HG03095 (cell line): ENCODE measurements around the gene HPCAL1.

Experiments used
- ATAC-seq: cut with Tn5 transposase; IDR thresholded peaks from one replicate; pipeline ENCODE4 v1.9.1; 2021; ENCODE audit warnings: moderate library complexity; ENCODE audit not compliant: unreplicated experiment

HPCAL1 gene

DNA sequence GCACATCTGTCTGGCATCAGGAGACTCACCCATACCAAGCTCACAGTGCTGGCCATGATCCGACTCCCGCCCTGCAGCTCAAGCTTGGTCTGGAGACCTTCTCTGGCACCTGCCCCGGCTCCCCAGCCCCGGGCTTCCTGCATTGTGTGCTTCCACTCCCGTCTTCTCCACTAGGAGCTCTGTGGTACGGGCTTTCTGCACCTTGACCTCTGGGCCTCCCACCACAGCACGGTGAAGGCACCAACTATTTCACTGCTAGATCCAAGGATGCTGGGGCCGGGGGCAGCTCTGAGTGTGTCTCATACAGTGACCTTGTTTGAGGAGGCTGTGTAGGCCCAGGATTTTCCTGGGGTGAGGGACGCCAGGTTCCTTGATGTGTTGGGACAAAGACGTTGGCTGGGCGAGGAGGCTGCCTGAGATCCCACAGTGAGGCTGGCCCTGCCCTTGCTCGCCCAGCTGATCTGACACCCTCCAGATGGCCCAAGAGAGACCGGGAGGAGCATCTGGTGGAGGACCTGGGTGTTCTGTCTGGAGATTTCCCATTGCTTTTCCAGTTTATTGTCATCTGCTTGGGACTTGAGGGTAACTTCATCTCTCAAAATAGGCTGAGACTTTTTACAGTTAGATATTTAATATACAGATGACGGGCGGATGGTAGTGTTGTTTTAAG, 64.0 kb downstream of the HPCAL1 start:
- no peak for ATAC-seq

DNA sequence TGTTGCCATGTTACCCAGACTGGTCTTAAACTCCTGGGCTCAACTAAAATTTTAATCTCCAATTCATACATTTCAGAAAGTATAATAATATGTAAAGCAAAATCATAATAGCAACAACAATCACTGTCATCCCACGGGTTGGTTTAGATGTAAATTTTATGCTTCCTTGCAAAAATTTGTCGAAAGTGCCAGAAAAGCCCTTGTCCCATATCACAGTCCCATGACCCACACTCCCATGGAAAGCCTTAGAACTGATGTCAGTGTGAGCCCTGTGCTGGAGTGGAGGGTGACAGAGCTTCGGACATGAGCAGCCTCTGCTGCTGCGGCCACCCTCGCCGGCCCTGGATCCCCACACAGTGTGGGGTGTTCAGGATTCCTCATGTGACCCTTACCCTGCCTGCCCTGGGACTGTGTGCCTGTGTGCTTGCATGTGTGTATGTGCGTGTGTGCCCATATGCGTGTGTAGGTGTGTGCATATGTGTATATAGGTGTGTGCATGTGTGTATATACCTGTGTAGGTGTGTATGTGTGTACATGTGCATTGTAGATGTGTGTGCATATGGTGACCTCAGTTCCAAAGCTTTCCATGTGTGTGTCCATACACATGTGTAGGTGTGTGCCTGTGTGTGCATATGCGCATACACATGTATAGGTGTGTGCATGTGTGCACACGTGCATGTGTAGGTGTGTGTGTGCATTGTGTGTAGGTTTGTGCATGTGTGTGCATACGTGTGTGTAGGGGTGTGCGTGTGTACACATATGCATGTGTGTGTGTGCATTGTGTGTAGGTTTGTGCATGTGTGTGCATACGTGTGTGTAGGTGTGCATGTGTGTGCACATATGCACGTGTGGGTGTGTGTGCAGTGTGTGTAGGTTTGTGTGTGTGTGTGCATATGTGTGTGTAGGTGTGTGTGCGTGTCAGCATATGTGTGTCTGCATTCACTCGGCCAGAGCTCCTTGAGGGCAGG, 65.1 kb downstream of the HPCAL1 start:
- no peak for ATAC-seq

DNA sequence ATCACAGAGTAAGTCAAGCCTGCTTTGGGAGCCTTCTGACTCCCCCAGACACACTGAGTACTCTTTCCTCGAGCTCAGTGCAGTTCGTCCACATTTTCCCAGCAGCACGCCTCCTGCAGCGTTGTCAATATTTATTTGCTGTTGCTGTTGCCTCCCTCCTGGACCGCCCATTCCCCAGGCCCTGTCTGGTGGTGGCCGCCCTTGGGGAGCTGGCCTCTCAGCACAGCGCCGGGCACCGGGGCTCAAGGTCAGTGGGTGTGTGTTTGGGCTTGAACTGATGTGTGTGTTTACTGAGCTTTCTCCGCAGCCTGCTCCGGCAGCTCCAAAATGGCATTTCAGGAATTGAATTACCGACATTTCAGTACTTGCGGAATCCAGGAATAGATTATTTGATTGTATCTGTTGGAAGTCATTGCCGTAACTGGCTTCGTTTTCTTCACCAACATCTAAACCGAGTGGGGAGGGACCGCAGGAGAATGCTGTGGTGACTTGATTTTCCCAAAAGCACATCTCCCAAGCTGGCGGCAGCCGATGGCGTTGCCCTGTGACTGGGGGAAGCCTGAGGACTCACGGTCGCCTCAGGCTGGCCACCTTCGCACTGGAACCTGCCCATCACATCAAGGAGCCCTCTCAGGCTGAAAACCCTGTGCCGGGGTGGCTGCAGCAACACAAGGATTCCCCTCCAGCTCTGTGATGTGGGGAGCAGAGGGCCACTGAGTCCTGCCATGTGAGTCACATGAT, 66.0 kb downstream of the HPCAL1 start:
- ATAC-seq = no peak

DNA sequence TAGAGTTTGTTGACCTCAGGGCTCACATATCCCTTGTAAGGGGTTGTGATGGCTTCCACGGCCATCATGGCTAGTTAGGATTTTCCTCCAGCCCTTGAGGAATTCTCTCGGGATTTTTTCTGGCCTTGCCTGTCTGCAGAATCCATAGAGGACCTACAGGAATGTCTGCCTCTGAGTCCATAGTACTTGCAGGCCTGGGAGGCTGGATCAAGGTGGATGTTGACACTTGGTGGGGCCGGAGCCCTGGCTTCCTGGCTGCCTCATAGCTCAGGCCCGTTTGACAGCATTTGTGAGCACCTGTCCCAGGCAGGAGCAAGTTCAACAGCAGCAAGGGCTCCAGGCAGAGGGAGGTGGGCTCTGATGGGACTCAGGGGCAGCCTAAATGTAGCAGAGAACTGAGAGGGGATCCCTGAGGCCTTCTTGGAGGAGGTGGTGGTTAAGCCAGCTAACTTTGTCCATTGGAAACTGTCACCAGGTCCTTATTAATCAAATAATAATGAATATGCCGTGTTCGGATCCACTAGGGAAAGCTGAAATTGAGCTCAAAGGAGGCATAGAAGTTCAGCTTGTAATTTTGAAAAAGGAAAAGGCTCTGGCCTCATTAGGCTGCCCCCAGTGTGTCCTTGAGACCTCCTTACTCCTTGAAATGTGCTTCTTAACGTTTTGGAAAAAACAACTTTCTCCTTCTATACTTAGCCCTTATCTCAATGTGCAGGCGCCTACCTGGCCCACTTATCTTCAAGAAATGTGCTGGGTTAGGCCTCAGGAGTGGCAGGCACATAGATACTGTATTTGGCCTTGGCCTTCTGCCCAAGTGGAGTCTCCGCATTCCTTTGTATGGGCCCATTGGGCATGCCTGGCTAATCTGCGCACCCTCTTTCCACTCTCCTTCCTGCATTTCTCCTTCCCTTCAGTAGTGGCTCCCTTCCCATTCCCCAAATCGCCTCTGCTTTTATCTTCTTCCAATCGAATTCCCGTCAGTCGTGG, 66.9 kb downstream of the HPCAL1 start:
- no peak for ATAC-seq

DNA sequence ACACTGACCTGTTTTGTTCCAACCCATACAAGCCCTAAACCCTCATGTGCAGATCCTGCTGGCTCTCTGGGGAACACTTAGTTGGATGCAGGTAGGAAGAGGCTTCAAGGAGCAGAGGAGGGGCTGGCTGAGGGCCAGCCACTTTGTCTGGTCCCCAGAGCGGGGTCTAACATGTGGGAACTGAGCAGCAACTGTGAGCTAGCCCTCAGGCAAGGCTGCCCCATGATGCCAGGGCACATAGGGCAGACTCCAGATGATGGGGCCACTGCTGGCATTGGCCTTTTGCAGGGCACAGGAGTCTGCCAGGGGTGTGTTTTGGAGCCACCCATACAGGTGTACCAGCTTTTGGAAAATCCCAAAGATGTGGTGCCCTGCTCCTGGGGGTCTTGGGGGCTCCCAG, 67.7 kb downstream of the HPCAL1 start:
- ATAC-seq = no peak

DNA sequence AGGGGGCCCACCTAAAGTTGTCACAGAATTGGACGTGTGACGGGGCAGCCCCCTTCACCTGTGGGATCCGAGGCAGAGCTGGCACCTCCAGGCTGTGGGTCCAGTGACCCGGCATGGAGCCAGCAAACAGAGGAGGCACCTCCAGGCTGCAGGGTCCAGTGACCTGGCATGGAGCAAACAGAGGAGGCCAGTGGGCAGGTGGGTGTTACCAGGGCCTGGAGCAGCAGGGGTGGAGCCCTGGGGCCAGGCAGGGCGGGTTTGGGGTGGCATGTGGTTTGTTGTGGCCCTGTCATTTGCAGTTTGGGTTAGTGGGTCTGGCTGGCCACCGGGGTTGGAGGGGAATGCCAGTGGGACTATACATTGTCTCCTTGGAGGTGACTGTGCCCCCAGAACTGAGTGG, 68.2 kb downstream of the HPCAL1 start:
- ATAC-seq = no peak

DNA sequence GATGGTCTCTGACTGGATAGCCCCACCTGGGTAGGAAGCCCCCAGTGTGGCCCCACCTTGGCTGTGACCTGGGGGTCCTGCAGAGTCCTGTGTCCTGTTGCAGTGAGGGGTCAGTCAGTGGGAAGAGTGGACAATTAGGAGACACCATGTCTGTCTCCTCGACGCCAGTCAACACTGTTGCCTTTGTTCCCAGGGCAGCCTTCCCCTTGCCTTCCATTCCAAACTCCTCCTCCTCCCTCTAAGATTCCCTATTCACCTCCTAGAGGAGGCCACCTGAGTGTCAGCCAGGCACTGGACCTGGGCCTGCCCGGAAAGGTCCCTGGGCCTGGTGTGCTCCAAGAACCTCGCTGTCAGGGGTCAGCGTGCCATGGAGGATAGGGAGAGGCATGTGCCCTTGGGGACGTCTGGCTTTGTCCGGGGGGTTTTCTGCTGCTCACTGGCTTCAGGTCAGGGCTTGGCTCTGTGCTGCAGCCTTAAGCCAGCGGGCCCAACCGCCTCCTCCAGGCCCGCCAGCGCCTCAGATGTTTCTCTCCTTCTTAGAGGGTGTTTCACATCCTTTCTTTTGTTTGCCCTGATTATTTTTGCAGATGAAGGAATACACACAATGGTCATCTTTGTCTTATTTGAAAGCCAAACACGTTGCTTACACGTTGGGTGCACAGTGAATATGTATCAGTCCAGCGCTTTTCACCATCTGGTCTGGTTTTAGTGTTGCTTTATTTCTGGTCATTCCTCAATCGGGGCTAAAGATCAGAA, 68.9 kb downstream of the HPCAL1 start:
- no peak for ATAC-seq

DNA sequence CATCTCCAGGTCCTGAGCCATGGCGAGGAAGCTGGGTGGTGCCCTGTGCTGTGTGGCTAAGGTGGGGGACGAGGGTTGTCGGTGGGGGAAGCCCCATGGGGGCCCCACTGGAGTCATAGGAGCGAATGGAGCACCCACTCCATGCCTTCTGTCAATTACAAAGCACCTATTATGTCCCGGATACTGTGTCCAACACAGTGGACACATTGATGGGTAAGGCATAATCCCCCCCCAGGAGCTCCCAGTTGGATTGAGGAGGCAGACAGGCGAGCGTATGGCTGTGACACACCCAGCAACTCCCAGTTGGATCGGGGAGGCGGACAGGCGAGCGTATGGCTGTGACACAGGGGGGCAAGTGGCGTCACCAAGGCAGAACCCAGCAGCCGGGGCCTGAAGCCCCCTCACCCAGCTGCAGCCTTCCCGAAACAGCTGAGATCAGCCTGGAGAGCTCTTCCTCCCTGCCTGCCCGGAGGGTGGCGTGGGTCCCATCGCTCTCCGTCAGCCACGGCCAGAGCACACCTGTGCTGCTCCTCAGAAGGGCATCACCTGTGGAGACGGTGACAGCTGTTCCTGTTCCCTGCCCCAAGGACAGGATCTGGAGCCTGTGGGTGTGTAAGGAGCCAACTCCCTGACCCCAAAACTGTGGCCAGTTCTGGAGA, 69.6 kb downstream of the HPCAL1 start:
- ATAC-seq = no peak

DNA sequence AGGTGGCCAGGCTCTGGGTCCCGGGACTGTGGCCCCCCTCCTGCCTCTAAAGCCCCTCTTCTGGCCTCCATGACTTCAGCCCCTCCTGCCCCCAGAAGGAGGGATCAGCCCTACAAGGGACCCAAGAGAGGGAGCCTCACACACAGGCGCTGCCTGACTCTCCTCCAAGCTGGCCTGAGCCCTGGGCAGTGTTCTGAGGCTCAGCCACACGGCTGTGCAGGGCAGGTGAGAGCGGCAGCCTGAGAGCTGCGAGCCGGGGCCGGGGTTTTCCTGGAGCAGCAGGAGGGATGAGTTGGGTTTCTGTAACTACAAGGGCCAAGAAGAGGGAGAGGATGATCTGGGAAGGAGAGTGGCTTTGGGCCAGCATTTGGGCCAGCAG, 70.1 kb downstream of the HPCAL1 start:
- no peak for ATAC-seq

DNA sequence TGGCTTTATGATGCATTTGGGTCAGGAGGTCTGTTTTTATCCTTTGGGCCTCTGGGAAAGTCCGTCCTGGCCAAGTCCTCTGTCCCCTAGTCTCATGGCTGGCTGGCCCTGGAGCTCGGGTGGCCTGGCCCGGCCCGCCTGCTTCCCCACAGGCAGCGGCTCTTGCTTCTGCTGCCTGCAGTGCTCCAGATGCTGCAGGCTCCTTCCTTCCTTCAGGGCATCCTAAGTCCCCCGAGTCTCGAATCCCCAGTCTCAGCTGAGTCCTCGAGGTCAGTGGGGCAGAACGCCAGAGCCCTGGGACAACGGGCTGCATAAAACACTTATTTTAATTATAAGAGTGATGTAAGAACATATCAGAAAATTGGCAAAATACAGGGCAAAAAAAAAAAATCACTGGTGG, 71.2 kb downstream of the HPCAL1 start:
- ATAC-seq = no peak

DNA sequence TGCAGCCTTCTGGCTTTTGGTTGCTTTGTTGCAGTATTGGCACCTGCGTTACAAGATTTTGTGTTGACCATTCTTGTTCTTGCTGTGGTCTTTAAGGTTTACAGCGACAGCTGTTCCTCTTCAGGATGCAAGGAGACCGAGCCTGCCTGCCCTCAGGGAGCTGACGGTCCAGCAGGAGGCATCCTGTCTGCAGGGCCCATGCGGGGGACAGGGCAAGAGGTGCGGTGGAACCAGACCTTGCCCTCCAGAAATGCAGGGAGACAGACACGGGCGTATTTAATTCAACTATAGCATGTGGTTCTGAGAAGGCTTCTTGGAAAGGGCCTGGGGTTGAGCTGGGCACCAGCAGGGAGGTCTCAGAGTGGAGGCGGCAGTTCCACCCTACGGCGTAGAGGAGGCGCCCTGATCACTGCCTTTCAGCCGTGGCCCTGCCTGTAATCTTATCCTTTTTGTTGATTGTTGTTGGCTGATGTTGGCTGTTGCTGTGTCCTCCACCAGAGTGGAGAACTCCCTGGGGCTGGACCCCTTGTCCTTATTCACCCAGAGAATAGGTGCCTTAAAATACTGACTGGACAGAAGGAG, 71.7 kb downstream of the HPCAL1 start:
- no peak for ATAC-seq

DNA sequence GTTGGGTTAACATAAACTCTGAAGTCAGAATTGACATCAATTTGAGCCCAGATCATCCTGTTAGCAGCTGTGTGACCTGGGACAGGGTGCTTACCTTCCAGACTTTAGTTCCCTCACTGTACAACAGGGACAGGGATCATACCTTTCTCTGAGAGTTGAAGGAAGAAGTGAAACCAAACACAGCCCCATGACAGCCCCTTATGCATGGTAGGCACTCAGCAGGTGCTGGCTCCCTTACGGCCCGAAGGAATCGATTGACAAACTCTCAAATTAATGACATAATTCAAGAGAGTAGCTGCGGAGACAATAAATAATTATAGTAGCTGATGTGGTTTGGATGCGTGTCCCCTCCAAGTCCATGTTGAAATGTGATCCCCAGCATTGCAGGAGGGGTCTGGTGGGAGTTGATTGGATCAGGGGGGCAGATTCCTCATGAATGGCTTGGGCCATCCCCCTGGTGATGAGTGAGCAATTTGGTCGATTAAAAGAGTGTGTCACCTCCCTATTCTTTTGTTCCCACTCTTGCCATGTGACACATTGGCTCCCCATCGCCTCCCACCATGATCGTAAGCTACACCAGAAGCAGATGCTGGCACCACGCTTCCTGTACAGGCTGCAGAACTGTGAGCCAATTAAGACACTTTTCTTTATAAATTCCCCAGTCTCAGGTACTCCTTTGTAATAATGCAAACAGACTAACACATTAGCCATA, 73.0 kb downstream of the HPCAL1 start:
- no peak for ATAC-seq

DNA sequence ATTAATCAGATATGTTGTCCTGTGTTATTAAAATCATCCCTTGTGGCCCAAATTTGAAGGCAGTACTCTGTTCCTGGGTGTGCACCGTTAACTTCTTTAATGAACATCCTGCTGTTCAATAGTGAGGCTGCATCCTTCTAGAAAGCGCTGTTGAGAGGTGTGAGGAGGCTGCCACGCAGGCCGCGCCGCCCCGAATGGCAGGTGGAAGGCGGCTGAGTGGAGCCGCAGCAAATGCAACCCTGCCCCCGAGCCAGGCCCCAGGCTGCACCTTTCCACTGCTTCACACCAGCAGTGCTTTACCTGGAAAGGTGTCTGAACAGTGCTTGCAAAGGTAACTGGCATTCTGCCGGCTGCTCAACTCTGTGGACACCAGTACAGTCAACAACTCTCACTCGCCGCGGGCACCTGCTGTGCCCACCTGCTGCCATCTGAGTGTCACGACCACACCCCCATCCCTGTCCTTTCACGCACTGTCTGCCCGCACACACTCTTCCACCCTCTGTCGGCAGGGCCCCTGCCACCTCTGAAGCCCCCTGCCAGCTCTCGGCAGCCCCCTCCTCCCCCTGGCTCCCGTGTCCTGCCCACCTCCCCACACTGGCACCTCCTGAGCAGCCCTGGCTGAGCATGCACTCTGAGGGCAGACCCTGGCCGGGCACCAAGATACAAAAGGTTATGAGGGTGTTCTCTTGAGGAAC, 74.5 kb downstream of the HPCAL1 start:
- no peak for ATAC-seq

DNA sequence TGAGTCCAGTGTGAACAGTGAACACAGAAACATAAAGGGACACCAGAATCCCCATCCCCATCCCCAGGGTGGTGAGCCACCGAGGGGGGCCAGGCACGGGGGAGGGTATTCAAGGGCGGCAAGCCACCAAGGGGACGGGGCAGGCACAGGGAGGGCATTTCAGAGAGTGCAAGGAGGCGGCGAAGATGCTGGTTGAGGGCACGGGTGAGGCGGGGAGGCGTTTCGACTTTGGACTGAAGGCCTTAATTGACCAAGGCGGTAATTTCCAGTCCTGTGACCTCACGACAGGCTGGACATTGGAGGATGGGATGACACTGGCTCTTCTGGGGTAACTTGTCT, 75.0 kb downstream of the HPCAL1 start:
- ATAC-seq = no peak

DNA sequence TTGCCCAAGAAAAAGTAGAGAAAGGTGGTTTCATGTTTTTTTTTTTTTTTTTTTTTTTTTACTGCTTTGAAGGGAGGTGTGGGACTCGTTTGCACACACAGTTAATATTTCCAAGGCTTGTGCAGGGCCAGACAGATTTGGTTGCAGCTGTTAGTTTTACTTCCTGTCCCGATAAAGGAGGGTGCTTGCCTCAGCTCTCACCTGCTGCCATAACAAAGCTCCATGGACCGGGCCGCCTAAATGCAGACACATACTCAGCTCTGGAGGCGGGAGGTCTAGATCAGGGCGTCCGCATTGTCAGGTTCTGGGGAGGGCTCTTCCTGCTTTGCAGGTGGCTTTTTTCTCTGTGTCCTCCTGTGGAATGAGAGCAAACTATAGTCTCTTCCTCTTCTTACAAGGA, 75.5 kb downstream of the HPCAL1 start:
- peak; percentile 50 for ATAC-seq

DNA sequence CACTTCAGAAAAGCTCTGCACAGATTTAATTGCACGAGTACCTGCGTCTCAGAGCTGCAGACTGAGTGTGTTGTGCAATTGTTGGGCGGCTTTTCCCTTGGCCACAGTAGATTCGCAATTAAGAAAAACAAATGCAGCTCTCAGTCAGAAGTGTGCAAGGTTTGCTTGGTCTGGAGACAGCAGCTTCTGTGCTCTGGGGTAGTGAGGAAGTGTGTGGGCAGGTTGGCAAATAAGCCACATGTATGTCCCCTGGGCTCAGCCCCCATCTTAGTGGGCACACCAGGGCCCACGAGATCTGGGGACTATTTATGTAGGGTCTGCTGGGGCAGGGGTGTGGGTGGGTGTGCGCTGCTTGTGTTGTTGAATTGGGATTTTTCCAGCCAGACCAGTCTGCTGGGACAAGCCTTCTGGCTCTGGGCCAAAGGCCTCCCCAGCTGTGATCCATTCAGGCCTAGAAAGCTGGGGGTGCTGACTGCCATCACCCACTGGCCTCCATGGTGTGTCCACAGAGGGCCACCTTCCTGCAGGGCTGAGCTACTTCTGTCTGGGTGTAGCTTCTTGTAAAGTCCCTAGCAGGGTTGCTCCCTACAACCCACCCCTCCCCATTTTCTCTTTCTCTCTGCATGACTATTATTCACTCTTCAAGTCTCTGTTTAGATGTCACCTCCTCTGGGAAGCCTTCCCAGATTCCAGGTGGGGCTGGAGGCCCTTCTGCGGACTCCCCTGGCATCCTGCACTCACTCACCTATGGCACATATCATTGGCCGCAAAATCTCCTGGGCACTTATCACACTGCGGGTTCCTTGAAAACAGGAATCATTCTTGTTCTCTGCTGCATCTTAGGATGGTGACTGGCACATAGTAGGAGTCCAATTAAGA, 77.6 kb downstream of the HPCAL1 start:
- ATAC-seq = no peak

DNA sequence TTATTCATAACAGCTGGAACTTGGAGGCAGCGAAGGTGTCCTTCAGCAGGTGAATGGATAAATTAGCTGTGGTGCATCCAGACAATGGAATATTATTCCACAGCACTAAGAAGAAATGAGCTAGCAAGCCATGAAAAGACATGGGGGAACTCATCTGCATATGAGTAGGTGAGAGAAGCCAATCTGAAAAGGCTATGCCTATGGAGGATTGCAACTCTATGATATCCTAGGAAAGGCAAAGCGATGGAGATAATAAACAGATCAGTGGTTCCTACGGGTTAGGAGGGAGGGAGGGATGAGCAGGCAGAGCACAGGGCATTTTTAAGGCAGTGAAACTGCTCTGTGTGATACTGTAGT, 79.3 kb downstream of the HPCAL1 start:
- no peak for ATAC-seq
